Activated T-cell treated with anti-CD3 and anti-CD28 coated beads, Interleukin-2, amount 50 U/mL, for 1 hour (primary cell): ENCODE measurements around the gene VIPR1.
"Not testable (repeated sequence)": the region's sequence is repeated elsewhere in the genome, so short reads cannot be mapped to it uniquely, and the experiment has no call there.

Source experiments
- DNase-seq: peaks from one replicate; pipeline ENCODE4 v3.0.0-alpha.2; 2020

VIPR1 gene

DNA sequence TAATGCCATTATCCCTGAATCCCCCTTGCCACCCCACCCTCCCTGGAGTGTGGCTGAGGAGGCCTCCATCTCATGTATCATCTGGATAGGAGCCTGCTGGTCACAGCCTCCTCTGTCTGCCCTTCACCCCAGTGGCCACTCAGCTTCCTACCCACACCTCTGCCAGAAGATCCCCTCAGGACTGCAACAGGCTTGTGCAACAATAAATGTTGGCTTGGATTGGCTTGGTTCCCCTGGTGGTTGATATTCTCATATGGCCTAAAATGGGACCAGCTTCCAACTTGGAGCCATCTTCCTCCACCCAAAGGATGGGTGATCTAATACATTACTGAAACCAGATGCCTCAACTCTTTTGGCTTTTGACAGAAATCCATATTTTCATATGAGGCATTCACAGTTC is 34.9 kb downstream of the VIPR1 start:
- DNase-seq: no peak

- peak; percentile 64 for DNase-seq
Observed at GRCh38 chr3:42539871-42540714, 37.6 kb downstream of the VIPR1 start.

GRCh38 chr3:42541079-42541478 is 38.6 kb downstream of the VIPR1 start:
- no peak for DNase-seq

- DNase-seq: no peak
Observed at GRCh38 chr3:42544492-42545283, 42.2 kb downstream of the VIPR1 start.

DNA sequence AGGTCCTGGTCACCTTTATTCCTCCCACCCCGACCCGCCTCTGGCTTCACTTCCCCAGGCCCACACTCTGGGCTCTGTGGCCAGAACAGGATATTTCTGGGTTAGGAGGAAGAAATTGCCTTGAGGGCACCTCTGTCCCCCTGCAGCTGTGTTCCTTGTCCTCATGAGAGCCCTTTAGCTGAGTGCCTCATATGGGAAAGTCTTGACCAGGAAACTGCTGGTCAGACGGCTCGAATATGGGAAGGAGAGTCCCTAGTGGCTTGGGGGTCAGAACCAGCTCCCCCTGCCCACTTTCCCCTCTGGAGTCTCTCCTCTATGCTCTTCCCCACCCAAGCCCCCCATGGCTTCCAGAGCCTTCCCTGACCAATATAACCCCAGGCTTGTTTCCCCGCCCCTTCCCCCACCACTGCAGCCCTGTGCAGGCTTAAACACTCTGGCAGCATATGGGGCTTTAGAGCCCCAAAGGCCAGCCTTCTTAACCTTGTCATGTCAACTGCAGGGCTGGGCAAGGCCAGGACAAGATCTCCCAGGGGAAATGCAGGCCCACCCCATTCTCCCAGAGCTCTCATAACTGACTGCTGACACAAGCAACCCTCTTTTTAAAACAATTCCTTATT is 42.9 kb downstream of the VIPR1 start:
- no peak for DNase-seq

DNA sequence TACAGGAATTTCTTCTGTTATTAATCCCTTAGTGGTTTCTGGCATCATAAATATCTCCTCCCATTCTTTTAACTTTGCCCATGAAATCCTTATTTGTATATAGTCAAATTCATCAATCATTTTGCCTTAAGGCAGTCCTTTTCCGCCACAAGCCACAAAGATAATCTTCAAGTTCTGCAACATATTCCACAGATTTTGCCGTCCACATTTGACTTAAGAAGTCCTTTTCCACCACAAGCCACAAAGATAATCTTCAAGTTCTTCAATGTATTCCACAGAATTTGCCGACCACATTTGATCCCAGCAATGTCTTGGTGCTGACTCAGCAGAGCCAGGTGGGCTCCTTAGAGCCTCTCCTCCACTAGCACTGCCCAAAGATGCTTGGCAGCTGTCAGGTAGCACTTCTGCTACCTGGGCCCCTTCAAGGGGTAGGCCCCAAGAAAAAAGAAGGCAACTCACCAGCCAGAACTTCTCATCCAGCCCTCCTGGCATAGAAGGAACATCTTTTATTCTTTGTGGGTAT is 44.3 kb downstream of the VIPR1 start:
- no peak for DNase-seq

DNA sequence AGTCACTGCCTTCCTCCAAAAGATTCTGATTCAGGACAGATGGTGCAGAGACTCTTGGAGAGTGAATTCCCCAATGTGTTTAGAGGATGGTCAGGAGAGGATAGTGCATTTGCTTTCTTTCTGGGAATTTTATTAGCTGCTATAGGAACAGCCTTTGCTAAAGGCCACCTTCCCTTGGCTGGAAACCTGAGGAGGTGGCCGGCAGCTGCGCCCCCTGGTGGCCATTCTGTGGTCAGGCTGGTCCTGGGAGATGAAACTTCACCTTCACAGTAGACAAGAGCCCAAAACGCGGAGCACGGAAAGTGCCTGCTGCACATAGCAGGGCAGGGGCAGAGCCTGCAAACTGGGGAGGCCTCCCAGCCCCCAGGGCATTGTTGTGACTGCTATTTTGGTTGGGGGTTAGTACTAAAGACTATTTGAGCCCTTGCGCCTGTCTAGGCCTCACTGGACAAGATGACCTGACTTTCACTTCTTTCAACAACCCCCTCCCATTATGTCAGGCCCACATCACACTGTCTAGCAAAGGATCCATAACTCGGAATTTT is 45.0 kb downstream of the VIPR1 start:
- peak; percentile 72 for DNase-seq

DNA sequence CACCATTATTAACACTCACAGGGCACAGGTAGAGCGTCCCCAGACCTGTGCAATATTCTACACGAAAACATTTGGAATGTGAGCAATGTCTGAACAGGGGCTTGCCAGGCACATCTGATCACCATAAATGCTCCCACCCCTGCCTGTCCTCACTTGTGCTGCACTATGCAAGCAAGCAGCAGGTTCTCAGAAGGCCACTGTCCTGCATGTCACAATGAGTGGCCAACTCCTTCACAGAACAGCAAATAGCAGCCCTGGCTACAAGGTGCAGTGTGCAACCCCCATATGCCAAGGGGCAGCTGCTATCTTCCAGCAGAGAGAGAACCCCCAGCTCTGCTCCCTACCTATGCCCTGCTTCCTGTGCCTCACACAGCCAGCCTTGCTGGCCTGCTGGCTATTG is 46.7 kb downstream of the VIPR1 start:
- DNase-seq: no peak

DNA sequence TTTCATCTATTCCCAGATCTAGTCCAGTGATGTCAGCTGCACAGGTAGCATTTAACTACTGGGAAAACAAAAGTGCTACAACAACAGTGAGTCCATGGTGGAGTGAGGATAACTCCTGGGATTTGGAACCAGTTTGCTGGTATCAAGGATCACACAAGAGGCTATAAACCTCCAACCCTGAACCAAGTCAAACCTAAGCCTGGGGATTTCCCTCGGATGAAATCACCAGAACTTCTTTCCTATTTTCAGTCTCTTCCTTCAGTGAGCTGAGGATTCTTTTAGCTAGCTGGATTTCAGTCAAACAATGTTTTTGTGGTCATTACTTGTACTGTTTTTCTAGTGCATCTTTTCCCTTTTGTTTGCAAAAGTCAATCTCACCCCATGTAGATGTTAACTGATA is 47.8 kb downstream of the VIPR1 start:
- DNase-seq: no peak

DNA sequence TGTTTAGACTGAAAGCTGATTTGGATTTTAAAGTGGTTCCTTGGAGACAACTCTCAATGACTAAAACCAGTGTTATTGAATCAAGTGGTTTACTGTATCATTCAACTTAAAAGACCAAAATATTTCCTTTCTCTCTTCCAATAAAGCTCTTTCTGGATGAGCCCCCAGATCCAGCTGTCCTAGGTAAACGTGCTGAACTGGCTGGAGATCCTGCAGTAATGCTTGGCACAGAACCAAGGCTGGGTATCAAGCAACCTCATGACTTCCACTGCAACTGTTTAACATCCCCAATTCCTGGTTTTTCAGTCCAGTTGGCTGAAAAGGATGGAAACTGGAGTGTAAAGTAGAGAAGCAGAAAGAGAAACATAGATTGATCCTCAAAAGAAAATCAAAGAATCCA is 50.4 kb downstream of the VIPR1 start:
- no peak for DNase-seq

- peak; percentile 45 for DNase-seq
Observed at GRCh38 chr3:42556089-42556632, 53.7 kb downstream of the VIPR1 start.

- not testable (repeated sequence) for DNase-seq
Observed at GRCh38 chr3:42556817-42557216, 54.4 kb downstream of the VIPR1 start.

GRCh38 chr3:42557854-42558253 is 55.4 kb downstream of the VIPR1 start:
- DNase-seq: no peak

DNA sequence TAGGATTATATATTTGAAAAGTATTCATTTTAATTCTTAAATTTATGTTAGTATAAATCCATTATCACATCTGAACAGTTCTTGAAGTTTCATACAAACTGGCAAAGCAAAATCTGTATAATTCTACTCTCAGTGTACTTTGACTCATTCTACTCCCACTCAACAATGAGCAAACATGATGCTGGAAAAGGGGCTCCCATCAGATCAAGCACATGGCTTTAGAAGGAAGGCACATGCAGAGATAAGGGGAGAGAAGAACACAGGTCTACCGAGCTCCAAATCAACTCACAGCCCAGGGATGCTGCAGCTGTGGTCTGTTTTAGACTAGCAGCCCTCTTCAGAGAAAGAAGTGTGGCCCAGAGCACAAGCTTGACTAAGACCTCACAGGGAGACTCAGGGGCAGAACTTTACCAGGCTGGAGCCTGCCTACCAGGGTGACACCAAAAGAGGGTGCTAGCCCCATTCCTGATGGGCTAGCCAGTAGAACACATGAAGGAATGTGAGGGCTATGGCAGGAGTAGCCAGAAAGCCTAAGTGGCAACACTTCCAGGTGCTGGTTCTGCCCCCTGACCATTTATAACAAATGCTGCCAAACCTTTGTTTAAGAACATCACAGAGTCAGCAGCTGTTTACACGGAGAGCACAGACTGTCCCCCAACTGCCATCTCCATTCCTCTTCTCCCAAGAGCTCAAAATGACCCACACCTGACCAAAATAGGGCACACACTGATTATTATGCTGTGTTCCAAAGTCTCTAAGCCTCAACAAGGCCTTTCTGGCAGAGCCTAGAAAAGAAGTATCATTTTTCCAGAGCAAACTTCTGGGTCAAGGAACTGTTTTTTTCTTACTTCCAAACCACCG is 59.8 kb downstream of the VIPR1 start:
- DNase-seq: no peak

DNA sequence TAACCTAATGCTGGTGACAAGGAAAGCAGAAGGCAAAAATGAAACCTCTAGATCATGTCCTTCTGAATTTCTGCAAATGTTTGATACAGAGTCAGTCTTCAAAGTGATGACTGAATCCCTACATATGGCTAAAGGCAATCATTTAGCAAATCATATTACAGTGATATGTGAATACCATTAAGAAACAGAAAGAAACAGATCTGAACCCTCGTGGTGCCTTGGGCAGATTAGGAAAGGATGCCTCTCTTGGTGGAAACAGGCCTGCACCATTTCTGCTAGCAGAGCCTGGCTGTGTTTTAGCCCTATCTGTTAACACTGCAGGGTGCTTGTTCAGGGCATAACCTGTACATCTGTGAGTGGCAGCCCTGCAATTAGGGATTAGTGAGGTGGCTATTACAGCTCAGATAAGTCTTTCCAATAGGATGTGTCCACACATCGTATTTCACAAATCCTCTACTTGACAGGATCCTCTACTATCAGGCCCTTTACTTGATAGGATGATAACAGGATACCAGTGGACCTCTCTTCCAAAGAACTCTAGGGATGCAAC is 67.2 kb downstream of the VIPR1 start:
- no peak for DNase-seq

DNA sequence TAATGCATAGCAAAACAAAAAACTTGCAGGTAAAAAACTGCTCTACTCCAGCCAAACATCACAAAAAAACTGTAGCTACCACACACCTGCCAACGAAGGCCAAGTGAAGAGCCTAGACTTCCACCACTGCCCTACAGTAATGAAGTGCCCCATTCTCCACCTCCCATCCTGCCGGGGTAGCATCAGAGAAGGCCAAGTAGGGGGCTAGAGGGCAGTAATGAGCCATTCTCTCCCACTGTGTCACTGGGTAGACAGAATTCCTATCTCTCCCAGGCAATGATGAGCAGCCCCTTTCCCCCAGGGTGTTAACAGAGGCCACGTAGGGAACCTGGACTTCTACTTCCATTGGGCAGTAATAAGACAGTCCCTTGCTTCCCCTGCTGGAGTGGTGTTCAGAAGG is 69.8 kb downstream of the VIPR1 start:
- DNase-seq: no peak

DNA sequence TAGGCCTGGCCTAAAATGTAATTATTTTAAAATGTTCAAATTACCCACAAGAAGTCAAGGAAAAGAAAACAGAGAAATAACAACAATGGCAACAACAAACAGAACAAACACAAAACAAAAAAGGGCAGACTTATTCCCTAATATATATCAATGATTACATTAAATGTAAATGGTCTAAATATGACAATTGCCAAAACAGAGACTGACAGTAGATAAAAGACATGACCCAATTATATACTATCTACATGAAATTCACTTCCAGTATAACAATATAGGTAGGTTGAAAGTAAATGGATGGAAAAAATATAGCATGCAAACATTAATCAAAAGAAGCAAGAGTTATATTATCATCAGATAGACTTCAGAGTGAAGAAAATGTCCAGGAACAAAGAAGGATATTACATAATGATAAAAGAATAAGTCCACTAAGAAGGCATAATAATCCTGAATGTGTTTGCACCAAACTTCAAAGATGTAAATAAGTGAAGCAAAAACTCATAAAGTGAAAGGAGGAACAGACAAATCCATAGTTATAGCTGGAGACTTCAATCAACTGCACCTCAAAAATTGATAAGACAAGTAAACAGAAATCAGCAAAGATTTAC is 72.8 kb downstream of the VIPR1 start:
- DNase-seq: no peak

DNA sequence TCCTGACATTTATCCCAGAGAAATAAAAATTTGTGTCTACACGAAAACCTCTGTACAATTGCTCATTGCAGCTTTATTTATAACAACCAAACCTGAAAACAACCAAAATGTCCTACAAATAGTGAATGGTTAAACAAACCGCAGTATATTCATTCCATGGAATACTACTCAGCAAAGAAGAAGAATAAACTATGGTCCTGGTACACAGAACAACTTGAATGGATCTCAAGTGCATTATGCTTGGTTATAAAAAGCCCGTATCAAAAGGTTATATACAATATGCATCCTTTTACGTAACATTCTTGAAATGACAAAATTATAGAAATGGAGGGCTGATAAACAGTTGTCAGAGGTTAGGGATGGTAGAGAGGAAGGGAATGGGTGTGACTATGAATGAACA is 75.6 kb downstream of the VIPR1 start:
- no peak for DNase-seq

GRCh38 chr3:42579346-42579745 is 76.9 kb downstream of the VIPR1 start:
- DNase-seq: not testable (repeated sequence)

DNA sequence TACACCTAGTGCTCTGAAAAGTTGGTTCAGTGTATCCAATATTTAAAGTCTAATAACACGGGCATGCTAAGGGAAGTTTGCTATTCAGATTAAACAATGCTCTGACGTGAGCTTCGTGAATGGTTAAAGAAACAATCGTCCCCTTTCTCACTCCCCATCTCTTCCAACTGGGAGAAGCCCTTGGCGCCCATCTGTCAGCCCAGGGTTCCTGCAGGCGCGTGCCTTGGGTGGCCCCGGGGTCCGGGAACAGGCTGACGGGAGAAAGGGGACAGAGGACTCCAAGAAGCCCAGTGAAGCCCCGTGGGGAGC is 78.9 kb downstream of the VIPR1 start:
- no peak for DNase-seq

- DNase-seq: peak; percentile 93
Observed at GRCh38 chr3:42581709-42582473, 79.4 kb downstream of the VIPR1 start, which contains the start of gene SEC22C. Gene SEC22C (minus strand): TSS chr3:42581967. CDS start chr3:42569046, 12,921 bp downstream.
